Ascending aorta (tissue), 2 donors: Measurements from ENCODE around the gene EPHA8. TPM values are rescaled to one million over a fixed set of nuclear protein-coding genes. Genes with fewer than 3 reads are reported as not detected.

Experiments used
- DNase-seq, 2 donors: peaks; one replicate each; pipeline ENCODE4 v3.0.0-alpha.2; 2019; ENCODE audit warnings: low spot score in 2 of 2
- H3K27ac ChIP-seq, 2 donors: fragments of 200-600 bp; sonication (generic); one replicate each; pipeline ENCODE4 v1.5.1; 2016 to 2017; ENCODE audit warnings: mild to moderate bottlenecking in 1 of 2
- H3K27me3 ChIP-seq: fragments of 200-600 bp; sonication (generic); one replicate; pipeline ENCODE4 v1.5.1; 2017
- H3K36me3 ChIP-seq, 2 donors: fragments of 200-600 bp; sonication (generic); one replicate each; pipeline ENCODE4 v1.5.1; 2016
- H3K4me1 ChIP-seq, 2 donors: fragments of 200-600 bp; sonication (generic); one replicate each; pipeline ENCODE4 v1.5.1; 2016 to 2017; ENCODE audit warnings: mild to moderate bottlenecking in 1 of 2
- H3K4me3 ChIP-seq, 2 donors: fragments of 200-600 bp; sonication (generic); one replicate each; pipeline ENCODE4 v1.5.1; 2016 to 2017; ENCODE audit warnings: mild to moderate bottlenecking in 1 of 2
- H3K9me3 ChIP-seq, 2 donors: fragments of 200-600 bp; sonication (generic); one replicate each; pipeline ENCODE4 v1.5.1; 2016
- CTCF ChIP-seq, 3 experiments: fragments of 200-600 bp in 2 of 3; fragments of 450-650 bp in 1 of 3; sonication (generic) in 2 of 3; IDR thresholded peaks; one replicate each; pipeline ENCODE4 v1.5.1; 2016 to 2019; ENCODE audit warnings: antibody characterized with exemption in 3 of 3, mild to moderate bottlenecking in 1 of 3, moderate library complexity in 1 of 3
- intact Hi-C: fragments of 100-400 bp; cut with DNase I; formaldehyde crosslinking; loops from one replicate; pipeline ENCODE4 v1.15.1; 2023
- total RNA-seq: library from RNA; depleted of rRNA; stranded (reverse); fragments of >200 nt; gene quantifications from one replicate; pipeline ENCODE4 v1.1.0, GENCODE V29; 2016

Gene EPHA8
- total RNA-seq, 1 donor from 2014 or later: not detected

DNA sequence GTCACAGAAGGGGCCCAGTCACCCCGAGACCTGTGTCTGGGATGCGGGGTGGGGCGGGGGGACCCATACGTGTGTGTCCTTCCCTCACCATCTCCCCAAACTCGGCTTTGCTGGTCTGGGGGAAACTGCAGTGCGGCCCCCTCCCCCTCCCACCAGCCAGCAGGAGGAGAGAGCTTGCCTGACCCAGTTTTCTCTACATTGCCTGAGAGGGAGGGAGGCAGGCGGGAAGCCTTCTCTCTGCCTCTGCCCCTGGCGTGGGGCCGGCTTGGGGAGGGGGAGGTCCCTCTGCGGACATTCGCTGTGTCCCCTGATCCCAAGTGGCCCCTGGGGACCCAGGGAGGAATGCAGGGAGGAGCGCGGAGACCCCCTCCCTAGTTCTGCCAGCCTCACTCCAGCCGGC, 3.9 kb downstream of the EPHA8 start:
- no peak for TF ChIP-seq CTCF (IDR thresholded peaks at IDR 0.05)
- intact Hi-C loops: no loop called here
- no peak overlapping the region for H3K27ac ChIP-seq
- H3K9me3 ChIP-seq: no peaks in the 10 kb centered on the region
- DNase-seq: no peak
- H3K36me3 ChIP-seq: no peaks in the 10 kb centered on the region
- no peaks in the 10 kb centered on the region for H3K4me1 ChIP-seq
- no peaks in the 10 kb centered on the region for H3K27me3 ChIP-seq
- no peak overlapping the region for H3K4me3 ChIP-seq

DNA sequence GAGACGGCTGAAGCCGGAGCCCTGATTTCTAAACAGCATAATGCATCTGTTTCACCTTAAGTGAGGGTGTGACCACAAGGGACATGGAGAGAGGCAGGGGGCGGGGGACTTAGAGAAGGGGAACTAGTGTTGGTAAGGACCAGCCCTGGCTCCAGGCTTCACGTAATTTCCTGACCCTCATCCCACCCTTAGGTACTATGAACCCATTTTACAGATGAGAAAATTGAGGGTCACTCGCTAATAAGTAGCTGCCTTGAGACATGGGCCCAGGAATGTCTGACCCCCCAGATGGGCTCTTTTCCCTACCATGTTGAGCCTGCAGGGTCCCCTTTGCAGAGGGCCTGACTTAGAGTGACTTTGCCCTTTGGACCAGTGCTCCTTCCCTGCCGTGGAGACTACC, 4.7 kb downstream of the EPHA8 start:
- H3K27me3 ChIP-seq: no peaks in the 10 kb centered on the region
- H3K4me1 ChIP-seq: no peaks in the 10 kb centered on the region
- intact Hi-C loops: no loop called here
- TF ChIP-seq CTCF (IDR thresholded peaks at IDR 0.05): no peak
- H3K9me3 ChIP-seq: no peaks in the 10 kb centered on the region
- DNase-seq: no peak
- H3K27ac ChIP-seq: no peak overlapping the region
- H3K4me3 ChIP-seq: no peak overlapping the region
- H3K36me3 ChIP-seq: no peaks in the 10 kb centered on the region

DNA sequence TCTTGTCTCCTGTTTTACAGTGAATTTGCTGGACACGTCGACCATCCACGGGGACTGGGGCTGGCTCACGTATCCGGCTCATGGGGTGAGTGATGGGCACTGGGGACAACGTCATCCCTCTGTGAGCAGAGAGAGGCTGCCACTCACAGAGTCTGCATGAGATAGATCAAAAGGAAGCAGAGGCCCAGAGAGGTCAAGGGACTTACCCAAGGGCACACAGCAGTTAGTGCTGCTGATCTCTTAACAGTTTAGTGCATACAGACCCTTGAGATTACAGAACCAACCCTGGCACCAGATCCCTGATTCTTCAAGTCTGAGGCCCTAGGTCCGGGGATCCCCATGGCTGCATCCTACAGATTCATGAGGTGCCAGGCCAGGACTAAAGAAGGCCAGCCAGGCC, 6.0 kb downstream of the EPHA8 start:
- intact Hi-C loops: no loop called here
- no peak for TF ChIP-seq CTCF (IDR thresholded peaks at IDR 0.05)
- no peaks in the 10 kb centered on the region for H3K27me3 ChIP-seq
- H3K27ac ChIP-seq: no peak overlapping the region
- H3K9me3 ChIP-seq: no peaks in the 10 kb centered on the region
- DNase-seq: no peak
- no peaks in the 10 kb centered on the region for H3K4me1 ChIP-seq
- no peak overlapping the region for H3K4me3 ChIP-seq
- no peaks in the 10 kb centered on the region for H3K36me3 ChIP-seq

DNA sequence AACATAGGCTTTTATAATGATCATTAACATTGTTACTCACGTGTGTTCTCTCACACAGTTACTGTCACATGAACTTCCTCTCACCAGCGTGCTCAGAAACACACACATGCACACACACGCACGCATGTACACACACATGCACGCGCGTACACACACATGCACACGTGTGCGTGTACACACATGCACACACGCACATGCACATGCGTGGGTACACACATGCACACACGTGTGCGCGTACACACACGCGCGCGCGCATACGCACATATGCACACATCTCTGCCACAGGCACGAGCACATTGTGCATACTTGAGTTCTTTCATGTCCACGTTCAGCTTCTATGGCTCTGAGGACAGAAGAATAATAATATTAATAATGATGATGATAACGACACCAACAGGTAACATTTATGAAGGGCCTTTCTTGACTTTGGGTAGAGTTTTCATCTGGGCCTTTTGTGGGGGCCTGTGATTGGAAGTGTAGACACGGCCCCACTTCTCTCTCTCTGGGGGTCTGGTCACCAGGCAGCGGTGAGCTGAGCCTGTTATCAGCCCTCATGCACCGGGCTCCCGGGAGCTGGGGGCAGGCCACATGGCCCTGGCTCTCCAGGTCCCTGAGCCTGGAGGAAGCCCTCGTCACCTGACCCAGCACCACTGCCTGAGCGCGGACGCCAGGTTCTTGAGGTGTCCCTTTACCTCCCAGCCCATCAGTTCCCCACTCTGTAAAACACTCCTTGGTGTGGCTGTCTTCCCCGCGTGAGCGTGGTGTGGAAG, 7.0 kb downstream of the EPHA8 start:
- no peaks in the 10 kb centered on the region for H3K9me3 ChIP-seq
- no peaks in the 10 kb centered on the region for H3K36me3 ChIP-seq

DNA sequence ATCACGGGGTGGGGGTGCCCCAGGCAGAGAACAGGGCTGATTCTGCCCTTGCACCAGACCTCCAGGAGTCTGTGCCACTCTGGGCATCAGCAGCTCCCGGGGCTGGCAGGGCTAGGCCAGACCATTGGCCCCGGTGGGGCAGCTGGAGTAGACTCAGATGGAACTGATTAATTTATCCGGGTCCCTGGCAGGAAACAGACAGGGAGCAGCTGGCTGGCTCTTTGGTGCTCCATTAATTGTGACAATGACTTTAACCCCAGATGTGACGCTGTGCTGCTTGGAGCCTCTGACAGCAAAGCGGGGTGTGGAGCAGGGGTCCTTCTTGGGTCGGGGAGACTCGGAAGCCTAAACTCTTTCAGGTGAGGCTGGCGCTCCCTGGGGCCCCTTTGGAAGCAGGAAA, 9.5 kb downstream of the EPHA8 start:
- Histone ChIP-seq H3K9me3 (no peaks in the 10 kb centered on the region), H3K27ac (no peak overlapping the region), H3K4me3 (no peak overlapping the region), H3K4me1 (no peaks in the 10 kb centered on the region), H3K36me3 (no peaks in the 10 kb centered on the region), H3K27me3 (no peaks in the 10 kb centered on the region)
- TF ChIP-seq CTCF (IDR thresholded peaks at IDR 0.05): no peak
- no peak for DNase-seq
- intact Hi-C loops: no loop called here

More for the DNA sequence above, 7.0 kb downstream of the EPHA8 start:
- no peak for DNase-seq
- H3K27ac ChIP-seq: no peak overlapping the region
- intact Hi-C loops: no loop called here
- H3K4me3 ChIP-seq: no peak overlapping the region
- H3K4me1 ChIP-seq: no peaks in the 10 kb centered on the region
- no peak for TF ChIP-seq CTCF (IDR thresholded peaks at IDR 0.05)
- no peaks in the 10 kb centered on the region for H3K27me3 ChIP-seq

- Histone ChIP-seq H3K9me3 (no peaks in the 10 kb centered on the region), H3K27ac (no peak overlapping the region), H3K36me3 (no peaks in the 10 kb centered on the region), H3K4me3 (no peak overlapping the region), H3K27me3 (no peaks in the 10 kb centered on the region), H3K4me1 (no peaks in the 10 kb centered on the region)
- no peak for DNase-seq
- intact Hi-C loops: no loop called here
- no peak for TF ChIP-seq CTCF (IDR thresholded peaks at IDR 0.05)
These were observed 9.9 kb downstream of the EPHA8 start for GRCh38 chr1:22573237-22573636.
